Spinal cord (tissue), 10 donors: ENCODE results near the gene KDM6B. TPM values are rescaled to one million over a fixed set of nuclear protein-coding genes. Genes with fewer than 3 reads are reported as not detected.
"Not testable (repeated sequence)": the region's sequence is repeated elsewhere in the genome, so short reads cannot be mapped to it uniquely, and the experiment has no call there.

ENCODE experiments used
- DNase-seq, 6 donors: peaks; one replicate each; pipeline versions ENCODE4 v3.0.0 to v3.0.0-alpha.2; 2013 to 2015; ENCODE audit warnings: low spot score in 6 of 6, low read depth in 4 of 6
- H3K27ac ChIP-seq: one replicate; pipeline ENCODE4 v1.5.1; 2013; ENCODE audit warnings: low read depth, low read length, control low read depth
- H3K27me3 ChIP-seq: one replicate; pipeline ENCODE4 v1.6.1; 2013; ENCODE audit warnings: low read length; ENCODE audit not compliant: control insufficient read depth, insufficient read depth
- H3K36me3 ChIP-seq: one replicate; pipeline ENCODE4 v1.6.1; 2013; ENCODE audit warnings: low read length; ENCODE audit not compliant: control insufficient read depth, insufficient read depth
- H3K4me1 ChIP-seq: one replicate; pipeline ENCODE4 v1.6.1; 2013; ENCODE audit warnings: low read length; ENCODE audit not compliant: control insufficient read depth, insufficient read depth
- H3K4me3 ChIP-seq: one replicate; pipeline ENCODE4 v1.5.1; 2013; ENCODE audit warnings: low read depth, low read length, control low read depth
- H3K9me3 ChIP-seq: one replicate; pipeline ENCODE4 v1.6.1; 2013; ENCODE audit warnings: low read length; ENCODE audit not compliant: control insufficient read depth, insufficient read depth
- WGBS: methylation state at CpG from one replicate; pipeline ENCODE4 v1.1.5; 2013; ENCODE audit warnings: missing lambda C conversion rate; ENCODE audit not compliant: insufficient coverage; 5-methylcytosine and 5-hydroxymethylcytosine counted together
- polyA plus RNA-seq, 2 donors: library from polyadenylated mRNA; unstranded; fragments of 120-200 nt; gene quantifications; one replicate each; pipeline ENCODE4 v1.2.1, GENCODE V29; 2013; ENCODE audit not compliant: insufficient read length in 2 of 2
- total RNA-seq, 2 donors: library from RNA; depleted of rRNA in 1 of 2; stranded (reverse); fragments of 120-200 nt in 1 of 2; fragments of >200 nt in 1 of 2; gene quantifications; one replicate each; pipeline versions ENCODE4 v1.2.3 to v1.2.4, GENCODE V29; 2013 to 2014
- donor health status: healthy.

Gene KDM6B
- total and polyA plus RNA-seq, 4 donors = 9.6 to 34.0 (median 20.5) TPM

DNA sequence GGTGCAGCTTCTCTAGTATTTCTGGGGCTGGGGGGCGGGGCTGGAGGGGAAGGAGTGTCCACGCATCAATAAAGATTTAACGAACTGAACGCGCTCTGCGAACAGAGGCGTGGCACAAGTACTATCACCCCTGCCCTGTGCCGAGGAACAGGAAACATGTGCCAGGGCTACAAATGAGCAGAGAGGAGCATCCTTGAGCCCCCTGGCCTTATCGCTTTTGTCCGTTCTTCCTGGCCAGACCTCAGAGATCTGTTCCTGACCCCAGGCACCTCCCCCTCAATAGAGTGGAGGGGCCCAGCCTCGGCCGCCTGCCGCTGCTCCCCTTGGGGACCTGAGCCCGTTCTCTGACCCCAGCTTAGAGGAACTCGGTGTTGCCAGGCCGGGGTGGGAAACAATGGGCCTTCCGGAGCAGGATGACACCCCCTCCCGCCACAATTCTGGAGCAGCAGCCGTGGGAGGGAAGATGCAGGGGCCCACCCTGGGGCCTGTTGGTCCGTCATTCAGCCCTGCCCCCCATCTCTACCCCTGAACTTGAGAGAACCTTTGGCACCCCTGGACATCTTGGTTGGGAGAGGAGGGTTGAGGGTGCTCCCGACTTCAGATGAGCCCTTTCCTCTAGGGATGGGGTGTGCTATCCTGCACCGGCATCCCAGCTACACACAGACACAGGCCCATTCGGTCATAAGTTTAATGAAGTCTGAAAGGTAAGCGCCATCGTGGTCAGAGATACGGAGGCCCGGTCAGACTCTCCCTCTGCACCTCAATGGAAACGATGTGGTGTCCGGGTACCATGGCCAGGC lies 22.2 kb downstream of the KDM6B start:
- peaks cover 58% of the 10 kb centered on the region for H3K4me1 ChIP-seq
- H3K4me3 ChIP-seq = peak overlapping the region; percentile 92
- H3K9me3 ChIP-seq = no peaks in the 10 kb centered on the region
- H3K27me3 ChIP-seq = no peaks in the 10 kb centered on the region
- peaks cover 69% of the 10 kb centered on the region for H3K36me3 ChIP-seq
- WGBS = 15% methylated on average over 23 of the region's 29 CpGs
- H3K27ac ChIP-seq = peak overlapping the region; percentile 100
- peak in 2 of 6 donors; percentile 27 to 49 for DNase-seq

- Histone ChIP-seq H3K4me1 (peaks cover 50% of the 10 kb centered on the region), H3K27me3 (no peaks in the 10 kb centered on the region), H3K36me3 (peaks cover 60% of the 10 kb centered on the region), H3K27ac (peak within 1 kb of the TSS; percentile 100), H3K9me3 (no peaks in the 10 kb centered on the region), H3K4me3 (peak within 1 kb of the TSS; percentile 92)
- WGBS = under 1% methylated on average over 64 of the region's 64 CpGs
- DNase-seq = peak; percentile 99 to 100 (median 100)
These were observed 23.0 kb downstream of the KDM6B start, which contains the start of gene NAA38 for GRCh38 chr17:7856811-7857712. Gene NAA38, minus strand, starts transcription at chr17:7857559. Its CDS starts 96 bp downstream, at chr17:7857463.

DNA sequence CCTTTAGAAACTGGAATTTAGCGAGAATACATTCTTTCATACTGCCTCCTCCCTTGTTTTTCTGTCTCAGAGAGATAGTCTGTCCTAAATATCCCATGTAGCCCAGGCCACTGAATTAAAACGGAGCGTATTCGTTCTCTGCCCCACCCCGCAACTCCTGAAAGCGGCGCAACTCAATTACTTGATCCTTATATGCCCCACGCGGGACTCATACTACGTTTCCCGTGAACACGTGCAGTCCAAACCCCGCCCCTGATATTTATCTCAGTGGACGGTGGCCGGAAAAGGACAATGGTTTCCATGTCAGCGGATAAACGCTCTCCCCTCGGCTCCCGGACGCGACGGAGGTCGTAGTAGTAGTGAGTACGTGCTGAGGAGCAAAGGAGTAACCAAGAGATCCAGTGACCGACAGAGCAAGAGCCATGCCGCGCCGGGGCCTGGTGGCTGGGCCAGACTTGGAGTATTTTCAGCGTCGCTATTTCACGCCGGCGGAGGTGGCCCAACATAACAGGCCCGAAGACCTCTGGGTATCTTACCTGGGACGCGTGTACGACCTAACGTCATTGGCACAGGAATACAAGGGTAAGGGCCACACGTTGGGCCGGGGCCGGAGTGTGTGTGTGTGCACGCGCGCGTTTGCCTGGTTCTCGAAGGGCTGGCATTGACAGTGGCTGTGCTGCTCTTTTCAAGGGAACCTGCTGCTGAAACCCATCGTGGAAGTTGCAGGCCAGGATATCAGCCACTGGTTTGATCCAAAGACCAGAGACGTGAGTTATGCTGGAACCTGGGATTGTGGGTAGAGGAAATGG lies 23.9 kb downstream of the KDM6B start, which contains the start of gene CYB5D1:
Gene CYB5D1 (plus strand): TSS at position 291 of the 809 bp plus-strand sequence. CDS start 132 bp downstream, at position 423.
- peaks cover 46% of the 10 kb centered on the region for H3K4me1 ChIP-seq
- WGBS = under 1% methylated on average over 46 of the region's 48 CpGs

GRCh38 chr17:7858522-7858810 lies 24.4 kb downstream of the KDM6B start:
- peak overlapping the region; percentile 100 for H3K27ac ChIP-seq
- peak overlapping the region; percentile 92 for H3K4me3 ChIP-seq
- peaks cover 49% of the 10 kb centered on the region for H3K36me3 ChIP-seq
- H3K9me3 ChIP-seq = no peaks in the 10 kb centered on the region
- H3K4me1 ChIP-seq = peaks cover 44% of the 10 kb centered on the region
- no peak for DNase-seq
- no peaks in the 10 kb centered on the region for H3K27me3 ChIP-seq
- 2% methylated on average over 16 of the region's 20 CpGs for WGBS

More for the DNA sequence above, 23.9 kb downstream of the KDM6B start, which contains the start of gene CYB5D1:
- Histone ChIP-seq H3K27me3 (no peaks in the 10 kb centered on the region), H3K9me3 (no peaks in the 10 kb centered on the region), H3K4me3 (peak within 1 kb of the TSS; percentile 92), H3K36me3 (peaks cover 54% of the 10 kb centered on the region), H3K27ac (peak within 1 kb of the TSS; percentile 100)
- peak in 5 of 6 donors; percentile 94 to 99 (median 98) for DNase-seq

GRCh38 chr17:7859028-7859427 lies 25.0 kb downstream of the KDM6B start:
- Histone ChIP-seq H3K27ac (peak overlapping the region; percentile 100), H3K27me3 (no peaks in the 10 kb centered on the region), H3K36me3 (peaks cover 43% of the 10 kb centered on the region), H3K4me3 (peak overlapping the region; percentile 92), H3K9me3 (no peaks in the 10 kb centered on the region), H3K4me1 (peaks cover 42% of the 10 kb centered on the region)
- WGBS = 69% methylated on average over 4 of the region's 8 CpGs
- no peak for DNase-seq

GRCh38 chr17:7862692-7863437 lies 28.8 kb downstream of the KDM6B start:
- peaks cover 27% of the 10 kb centered on the region for H3K36me3 ChIP-seq
- no CpG with 5 or more reads among the region's 3 CpGs for WGBS
- H3K9me3 ChIP-seq = no peaks in the 10 kb centered on the region
- DNase-seq = peak in 3 of 6 donors; percentile 38 to 89 (median 89)
- no peak overlapping the region for H3K27ac ChIP-seq
- H3K4me3 ChIP-seq = no peak overlapping the region
- H3K4me1 ChIP-seq = peaks cover 17% of the 10 kb centered on the region
- no peaks in the 10 kb centered on the region for H3K27me3 ChIP-seq

GRCh38 chr17:7864384-7864783 lies 30.4 kb downstream of the KDM6B start:
- H3K36me3 ChIP-seq = peaks cover 20% of the 10 kb centered on the region
- WGBS = 100% methylated on average over 1 of the region's 5 CpGs
- not testable (repeated sequence) for H3K4me1 ChIP-seq, H3K9me3 ChIP-seq, H3K27ac ChIP-seq, H3K27me3 ChIP-seq, H3K4me3 ChIP-seq, DNase-seq

- Histone ChIP-seq H3K4me1 (no peaks in the 10 kb centered on the region), H3K27ac (no peak overlapping the region), H3K36me3 (peaks cover 19% of the 10 kb centered on the region), H3K9me3 (no peaks in the 10 kb centered on the region), H3K27me3 (no peaks in the 10 kb centered on the region), H3K4me3 (no peak overlapping the region)
- WGBS = 100% methylated on average over 1 of the region's 5 CpGs
- DNase-seq = no peak
These were observed 31.1 kb downstream of the KDM6B start for GRCh38 chr17:7864995-7865650.
